ENCODE results near the gene SETBP1. TPM values are rescaled to one million over a fixed set of nuclear protein-coding genes. Genes with fewer than 3 reads are reported as not detected.

SETBP1 gene
- total RNA-seq, 1 experiment from 2014 or later: 0.05 TPM

GRCh38 chr18:44870631-44871502 lies 190.2 kb downstream of the SETBP1 start:
- H3K36me3 ChIP-seq (ENCODE audit: control insufficient read depth in 1 of 2, insufficient read depth in 2 of 2, low read length in 2 of 2): no peaks in the 10 kb centered on the region
- no peaks in the 10 kb centered on the region for H3K9me2 ChIP-seq (ENCODE audit: insufficient read depth)
- no peak overlapping the region for H3K4me3 ChIP-seq (replicated peaks in 1 of 2; ENCODE audit: low read depth in 1 of 2, low read length in 2 of 2)
- no peak overlapping the region for H3K9ac ChIP-seq (ENCODE audit: low read length)
- H3K9me3 ChIP-seq (ENCODE audit: control insufficient read depth in 1 of 2, insufficient read depth in 1 of 2, low read depth in 1 of 2, low read length in 2 of 2): peaks cover 14 to 39% of the 10 kb centered on the region in 2 experiments; a peak in 2 of 4 replicates
- no peaks in the 10 kb centered on the region for H4K20me1 ChIP-seq (ENCODE audit: insufficient read depth)
- intact Hi-C loops (cut with micrococcal nuclease): no loop called here
- no peaks in the 10 kb centered on the region for H3K27me3 ChIP-seq (ENCODE audit: insufficient read depth, low read length)
- H3K4me1 ChIP-seq (ENCODE audit: control insufficient read depth in 1 of 2, insufficient read depth in 2 of 2, low read length in 2 of 2): no peaks in the 10 kb centered on the region
- CTCF ChIA-PET: no interaction called here
- no peak overlapping the region for H3K27ac ChIP-seq (ENCODE audit: low read depth, low read length)
- no peak overlapping the region for H3K4me2 ChIP-seq (ENCODE audit: low read length)
- RAD21 ChIA-PET (ENCODE audit: low non-redundant PET in 1 of 2, low total read pairs in 2 of 2, uncharacterized antibody in 2 of 2, unreplicated experiment in 2 of 2): no interaction called here
- ATAC-seq (no peak), DNase-seq (ENCODE audit: low read depth, low spot score) (no peak)
- no peak overlapping the region for H2AFZ ChIP-seq (ENCODE audit: low read depth, low read length, poor library complexity, severe bottlenecking)
- H3K79me2 ChIP-seq (ENCODE audit: insufficient read depth, low read length): no peaks in the 10 kb centered on the region
- BruUV-seq (replicated peaks): no TSS peak
- no peak for TF ChIP-seq CTCF (IDR thresholded peaks at IDR 0.05 in 2 of 3, conservative IDR thresholded peaks at IDR 0.05 in 1 of 3; ENCODE audit: borderline replicate concordance in 1 of 3, insufficient read depth in 1 of 3, low read depth in 2 of 3, low read length in 2 of 3)
- TF ChIP-seq RAD21 (IDR thresholded peaks at IDR 0.05; ENCODE audit: low read depth): no peak
- TF ChIP-seq ZNF274 (IDR thresholded peaks at IDR 0.05; ENCODE audit: low read depth, low read length): no peak
- no peak for TF ChIP-seq CEBPB (IDR thresholded peaks at IDR 0.05; ENCODE audit: low read depth)
- TF ChIP-seq YY1 (IDR thresholded peaks at IDR 0.05; ENCODE audit: extremely low read depth, insufficient replicate concordance, low read depth, low read length): no peak
- TF ChIP-seq MAX (IDR thresholded peaks at IDR 0.05): no peak
- no peak for TF ChIP-seq SRF (IDR thresholded peaks at IDR 0.05; ENCODE audit: low read depth)
- TF ChIP-seq CBX3 (IDR thresholded peaks at IDR 0.05; ENCODE audit: low read depth): no peak
- no peak for TF ChIP-seq POLR2AphosphoS5 (IDR thresholded peaks at IDR 0.05; ENCODE audit: low read depth, low read length)
- no peak for TF ChIP-seq JUND (IDR thresholded peaks at IDR 0.05)
- no peak for TF ChIP-seq FOSL1 (IDR thresholded peaks at IDR 0.05; ENCODE audit: low read depth)
- no peak for TF ChIP-seq SIN3A (IDR thresholded peaks at IDR 0.05; ENCODE audit: low read depth)
- TF ChIP-seq REST (IDR thresholded peaks at IDR 0.05; ENCODE audit: low read depth): no peak
- no peak for TF ChIP-seq ELF1 (IDR thresholded peaks at IDR 0.05; ENCODE audit: borderline replicate concordance, low read depth)
- TF ChIP-seq TCF7L2 (IDR thresholded peaks at IDR 0.05; ENCODE audit: borderline replicate concordance, extremely low read depth, insufficient read depth, insufficient read length): no peak
- no peak for TF ChIP-seq EZH2phosphoT487 (IDR thresholded peaks at IDR 0.05; ENCODE audit: borderline replicate concordance)
- TF ChIP-seq ZBTB33 (IDR thresholded peaks at IDR 0.05; ENCODE audit: extremely low read depth, insufficient replicate concordance, low read length): no peak
- no peak for TF ChIP-seq EGR1 (IDR thresholded peaks at IDR 0.05; ENCODE audit: low read depth)
- TF ChIP-seq ZFX (IDR thresholded peaks at IDR 0.05): no peak
- TF ChIP-seq SP1 (IDR thresholded peaks at IDR 0.05; ENCODE audit: low read depth): no peak
- POLR2A ChIA-PET: no interaction called here
